KMS-11 (cell line): ENCODE measurements around the gene TARDBP.

Source experiments
- H2AFZ ChIP-seq: fragments of 200-600 bp; sonication (generic); 2 replicates; pipeline ENCODE4 v1.6.1; 2016; ENCODE audit warnings: antibody characterized with exemption, mixed run types, low read depth
- H3K27ac ChIP-seq: fragments of 200-600 bp; sonication (generic); 2 replicates; pipeline ENCODE4 v1.6.1; 2016; ENCODE audit warnings: mild to moderate bottlenecking, mixed run types
- H3K27me3 ChIP-seq: fragments of 200-600 bp; sonication (generic); 2 replicates; pipeline ENCODE4 v1.6.1; 2017; ENCODE audit warnings: mild to moderate bottlenecking, low read depth, mixed run types, moderate library complexity; ENCODE audit not compliant: insufficient read depth
- H3K36me3 ChIP-seq: fragments of 200-600 bp; sonication (generic); 2 replicates; pipeline ENCODE4 v1.6.1; 2017; ENCODE audit warnings: mild to moderate bottlenecking, mixed run types; ENCODE audit not compliant: insufficient read depth
- H3K4me1 ChIP-seq: fragments of 200-600 bp; sonication (generic); 2 replicates; pipeline ENCODE4 v1.6.1; 2016; ENCODE audit warnings: mild to moderate bottlenecking, low read depth, mixed run types; ENCODE audit not compliant: poor library complexity, severe bottlenecking
- H3K4me2 ChIP-seq: fragments of 200-600 bp; sonication (generic); 2 replicates; pipeline ENCODE4 v1.7.0; 2016; ENCODE audit warnings: mild to moderate bottlenecking, mixed run types
- H3K4me3 ChIP-seq: fragments of 200-600 bp; sonication (generic); IDR thresholded peaks from 2 replicates; pipeline ENCODE4 v1.6.1; 2017; ENCODE audit warnings: low read depth, low read length, mixed read lengths; ENCODE audit not compliant: insufficient read depth
- H3K79me2 ChIP-seq: fragments of 200-600 bp; sonication (generic); 2 replicates; pipeline ENCODE4 v1.6.1; 2016; ENCODE audit warnings: low read depth, mixed run types; ENCODE audit not compliant: insufficient read depth
- H3K9ac ChIP-seq: fragments of 200-600 bp; sonication (generic); 2 replicates; pipeline ENCODE4 v1.6.1; 2016; ENCODE audit warnings: mild to moderate bottlenecking, mixed run types
- H4K20me1 ChIP-seq: fragments of 200-600 bp; sonication (generic); 2 replicates; pipeline ENCODE4 v1.6.1; 2016; ENCODE audit warnings: mild to moderate bottlenecking, mixed run types; ENCODE audit not compliant: insufficient read depth
- TF ChIP-seq, protein P1 (sequence below): fragments of 200-600 bp; sonication (generic); conservative IDR thresholded peaks from 2 replicates; pipeline ENCODE4 v1.6.1; 2017; ENCODE audit warnings: low read depth, mild to moderate bottlenecking, antibody characterized with exemption, low read length, moderate library complexity, mixed read lengths

The TARDBP gene

DNA sequence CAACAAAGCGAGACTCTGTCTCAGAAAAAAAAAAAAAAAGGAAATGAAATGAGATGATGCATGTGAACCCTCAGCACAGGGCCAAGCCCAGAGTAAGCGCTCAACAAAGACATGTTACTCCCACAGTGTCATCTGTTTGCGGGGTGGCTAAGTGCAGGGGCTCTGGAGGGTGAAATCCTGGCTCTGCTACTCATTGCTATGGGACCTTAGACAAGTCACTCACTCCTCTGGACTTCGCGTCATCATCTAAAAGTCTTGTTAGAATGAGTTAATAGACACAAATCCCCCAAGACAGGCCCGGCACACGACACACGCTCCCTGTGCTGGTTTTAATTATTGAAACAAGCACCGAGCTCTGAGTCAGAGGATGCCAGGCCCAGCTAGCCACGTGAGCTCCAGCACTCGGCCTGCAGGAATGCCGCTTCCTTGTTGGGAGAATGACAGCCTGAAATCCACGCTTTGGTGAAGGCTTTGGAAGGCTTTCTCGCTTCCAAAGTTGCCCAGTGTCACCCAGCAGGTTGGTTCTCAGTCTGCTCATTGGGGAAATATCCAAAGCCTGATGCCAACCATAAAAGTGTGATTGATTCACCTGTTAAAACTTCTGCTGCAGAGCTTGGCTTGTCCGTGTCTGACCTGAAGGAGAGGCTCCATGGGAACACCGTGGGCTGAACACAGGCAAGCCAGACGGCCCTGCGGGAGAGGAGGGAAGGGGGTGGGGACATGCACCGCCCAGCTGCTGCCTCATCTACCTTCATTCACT lies 36.7 kb upstream of the TARDBP start:
- H3K27me3 ChIP-seq, result peaks cover 78% of the 10 kb centered on the region

DNA sequence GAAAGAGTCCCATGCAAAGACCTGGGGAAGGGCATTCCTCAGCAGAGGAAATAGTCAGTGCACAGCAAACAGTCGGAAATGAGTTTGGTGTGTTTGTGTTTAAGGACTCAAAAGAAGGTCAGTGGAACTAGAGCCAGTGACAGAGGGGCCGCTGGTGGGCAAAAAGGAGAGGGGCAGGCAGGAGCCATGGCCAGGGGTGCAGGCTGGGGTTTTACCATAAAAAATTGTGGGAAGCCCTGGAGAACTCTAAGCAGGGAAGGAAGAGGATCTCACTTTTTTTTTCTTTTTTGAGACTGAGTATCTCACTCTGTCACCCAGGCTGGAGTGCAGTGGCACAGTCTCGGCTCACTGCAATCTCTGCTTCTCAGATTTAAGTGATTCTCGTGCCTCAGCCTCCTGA lies 33.7 kb upstream of the TARDBP start:
- Histone ChIP-seq H3K36me3 (no peaks in the 10 kb centered on the region), H4K20me1 (no peaks in the 10 kb centered on the region), H3K9ac (no peak overlapping the region), H3K27me3 (peaks cover 85% of the 10 kb centered on the region), H3K27ac (no peak overlapping the region), H3K4me2 (no peak overlapping the region), H3K79me2 (no peaks in the 10 kb centered on the region), H3K4me3 (no peak overlapping the region), H3K4me1 (peaks cover 10% of the 10 kb centered on the region), H2AFZ (no peak overlapping the region)
- TF ChIP-seq, protein P1, sequence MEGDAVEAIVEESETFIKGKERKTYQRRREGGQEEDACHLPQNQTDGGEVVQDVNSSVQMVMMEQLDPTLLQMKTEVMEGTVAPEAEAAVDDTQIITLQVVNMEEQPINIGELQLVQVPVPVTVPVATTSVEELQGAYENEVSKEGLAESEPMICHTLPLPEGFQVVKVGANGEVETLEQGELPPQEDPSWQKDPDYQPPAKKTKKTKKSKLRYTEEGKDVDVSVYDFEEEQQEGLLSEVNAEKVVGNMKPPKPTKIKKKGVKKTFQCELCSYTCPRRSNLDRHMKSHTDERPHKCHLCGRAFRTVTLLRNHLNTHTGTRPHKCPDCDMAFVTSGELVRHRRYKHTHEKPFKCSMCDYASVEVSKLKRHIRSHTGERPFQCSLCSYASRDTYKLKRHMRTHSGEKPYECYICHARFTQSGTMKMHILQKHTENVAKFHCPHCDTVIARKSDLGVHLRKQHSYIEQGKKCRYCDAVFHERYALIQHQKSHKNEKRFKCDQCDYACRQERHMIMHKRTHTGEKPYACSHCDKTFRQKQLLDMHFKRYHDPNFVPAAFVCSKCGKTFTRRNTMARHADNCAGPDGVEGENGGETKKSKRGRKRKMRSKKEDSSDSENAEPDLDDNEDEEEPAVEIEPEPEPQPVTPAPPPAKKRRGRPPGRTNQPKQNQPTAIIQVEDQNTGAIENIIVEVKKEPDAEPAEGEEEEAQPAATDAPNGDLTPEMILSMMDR, result no peak

More for the DNA sequence above, 36.7 kb upstream of the TARDBP start:
- Histone ChIP-seq H2AFZ (no peak overlapping the region), H4K20me1 (no peaks in the 10 kb centered on the region), H3K79me2 (no peaks in the 10 kb centered on the region), H3K36me3 (no peaks in the 10 kb centered on the region), H3K9ac (no peak overlapping the region), H3K27ac (no peak overlapping the region), H3K4me1 (peaks cover 10% of the 10 kb centered on the region), H3K4me3 (no peak overlapping the region), H3K4me2 (no peak overlapping the region)
- TF ChIP-seq, protein P1, result no peak

GRCh38 chr1:10979483-10979920 lies 33.0 kb upstream of the TARDBP start:
- H3K4me1 ChIP-seq, result peaks cover 10% of the 10 kb centered on the region
- H3K27ac ChIP-seq, result no peak overlapping the region
- no peak overlapping the region for H2AFZ ChIP-seq
- TF ChIP-seq, protein P1, result no peak
- no peaks in the 10 kb centered on the region for H4K20me1 ChIP-seq
- H3K27me3 ChIP-seq, result peaks cover 79% of the 10 kb centered on the region
- no peak overlapping the region for H3K4me3 ChIP-seq
- no peak overlapping the region; the same call in 1 of the 2 replicates for H3K4me2 ChIP-seq
- H3K79me2 ChIP-seq, result no peaks in the 10 kb centered on the region
- no peaks in the 10 kb centered on the region for H3K36me3 ChIP-seq
- no peak overlapping the region for H3K9ac ChIP-seq

DNA sequence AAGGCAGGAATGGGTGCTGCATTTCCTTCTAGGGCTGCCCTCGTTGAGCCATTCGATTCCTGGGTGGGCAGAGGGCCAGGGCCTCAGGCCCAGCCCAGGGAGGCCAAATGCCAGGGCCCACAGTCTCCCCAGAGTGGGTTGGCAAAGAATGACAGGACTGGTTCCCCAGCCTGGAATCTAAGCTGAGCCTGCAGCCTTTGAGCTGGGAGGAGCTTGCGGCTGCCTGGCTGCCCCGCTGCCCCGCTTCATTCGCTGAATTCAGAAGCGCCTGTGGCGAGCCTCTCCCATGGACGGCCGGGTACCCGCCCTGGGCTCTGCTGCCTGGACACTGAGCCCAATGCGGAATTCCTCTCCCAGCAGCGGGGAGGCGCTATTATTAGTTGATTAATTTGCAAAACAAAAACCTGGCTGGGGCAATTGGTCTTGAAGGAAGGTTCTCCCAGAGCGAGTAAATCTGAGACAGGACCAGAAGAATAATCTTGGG lies 32.3 kb upstream of the TARDBP start:
- Histone ChIP-seq H2AFZ (no peak overlapping the region), H3K9ac (no peak overlapping the region)

More for the DNA sequence above, 32.3 kb upstream of the TARDBP start:
- peaks cover 10% of the 10 kb centered on the region for H3K4me1 ChIP-seq
- H3K4me3 ChIP-seq, result no peak overlapping the region
- no peaks in the 10 kb centered on the region for H3K79me2 ChIP-seq
- peaks cover 79% of the 10 kb centered on the region for H3K27me3 ChIP-seq
- H3K36me3 ChIP-seq, result no peaks in the 10 kb centered on the region
- no peak overlapping the region for H3K27ac ChIP-seq
- no peaks in the 10 kb centered on the region for H4K20me1 ChIP-seq
- H3K4me2 ChIP-seq, result no peak overlapping the region
- TF ChIP-seq, protein P1, result no peak
